ENCODE data around the gene DCXR.
A peak's percentile ranks its signal among the peaks of the same experiment; 100 is the strongest.

Gene DCXR

GRCh38 chr17:82037092-82037888 is at the start of gene DCXR:
Gene DCXR, minus strand, starts transcription at chr17:82037697. Its CDS starts 15 bp downstream, at chr17:82037682.
- peak; percentile 97 to 98 for DNase-seq
- TF ChIP-seq POLR2A (IDR thresholded peaks at IDR 0.05; ENCODE audit: low read length): peak; percentile 90
- no peak for TF ChIP-seq GATA1 (IDR thresholded peaks at IDR 0.05; ENCODE audit: low read depth, low read length)

GRCh38 chr17:82085931-82086764 is 48.7 kb upstream of the DCXR start:
- TF ChIP-seq POLR2A (IDR thresholded peaks at IDR 0.05; ENCODE audit: low read length): no peak
- no peak for TF ChIP-seq GATA1 (IDR thresholded peaks at IDR 0.05; ENCODE audit: low read depth, low read length)
- DNase-seq: no peak

GRCh38 chr17:82085031-82085861 is 47.7 kb upstream of the DCXR start:
- DNase-seq: no peak
- TF ChIP-seq POLR2A (IDR thresholded peaks at IDR 0.05; ENCODE audit: low read length) (no peak), GATA1 (IDR thresholded peaks at IDR 0.05; ENCODE audit: low read depth, low read length) (no peak)

- no peak for DNase-seq
- TF ChIP-seq POLR2A (IDR thresholded peaks at IDR 0.05; ENCODE audit: low read length): no peak
- no peak for TF ChIP-seq GATA1 (IDR thresholded peaks at IDR 0.05; ENCODE audit: low read depth, low read length)
Observed at GRCh38 chr17:82084373-82085030, 47.0 kb upstream of the DCXR start.

GRCh38 chr17:82083533-82084359 is 46.2 kb upstream of the DCXR start:
- no peak for TF ChIP-seq POLR2A (IDR thresholded peaks at IDR 0.05; ENCODE audit: low read length)
- no peak for TF ChIP-seq GATA1 (IDR thresholded peaks at IDR 0.05; ENCODE audit: low read depth, low read length)
- DNase-seq: no peak

GRCh38 chr17:82083009-82083408 is 45.5 kb upstream of the DCXR start:
- no peak for DNase-seq
- no peak for TF ChIP-seq GATA1 (IDR thresholded peaks at IDR 0.05; ENCODE audit: low read depth, low read length)
- TF ChIP-seq POLR2A (IDR thresholded peaks at IDR 0.05; ENCODE audit: low read length): no peak

GRCh38 chr17:82082456-82082855 is 45.0 kb upstream of the DCXR start:
- no peak for DNase-seq
- no peak for TF ChIP-seq GATA1 (IDR thresholded peaks at IDR 0.05; ENCODE audit: low read depth, low read length)
- no peak for TF ChIP-seq POLR2A (IDR thresholded peaks at IDR 0.05; ENCODE audit: low read length)

GRCh38 chr17:82081966-82082365 is 44.5 kb upstream of the DCXR start:
- TF ChIP-seq GATA1 (IDR thresholded peaks at IDR 0.05; ENCODE audit: low read depth, low read length): no peak
- no peak for TF ChIP-seq POLR2A (IDR thresholded peaks at IDR 0.05; ENCODE audit: low read length)
- DNase-seq: no peak

- TF ChIP-seq GATA1 (IDR thresholded peaks at IDR 0.05; ENCODE audit: low read depth, low read length): no peak
Observed at GRCh38 chr17:82081546-82081945, 44.0 kb upstream of the DCXR start.

GRCh38 chr17:82080789-82081464 is 43.4 kb upstream of the DCXR start:
- no peak for TF ChIP-seq GATA1 (IDR thresholded peaks at IDR 0.05; ENCODE audit: low read depth, low read length)
- TF ChIP-seq POLR2A (IDR thresholded peaks at IDR 0.05; ENCODE audit: low read length): no peak
- DNase-seq: no peak

More at GRCh38 chr17:82081546-82081945, 44.0 kb upstream of the DCXR start:
- no peak for DNase-seq

- DNase-seq: no peak
- no peak for TF ChIP-seq POLR2A (IDR thresholded peaks at IDR 0.05; ENCODE audit: low read length)
Observed at GRCh38 chr17:82080048-82080788, 42.7 kb upstream of the DCXR start.
